B cell (primary cell): ENCODE data around the gene MAMDC4. TPM values are rescaled to one million over a fixed set of nuclear protein-coding genes. Genes with fewer than 3 reads are reported as not detected.

Experiments
- ATAC-seq: fragments of 200-7000 bp; cut with Tn5 transposase; one replicate; pipeline ENCODE4 v1.10.0; 2021; ENCODE audit warnings: low read depth, mild to moderate bottlenecking, moderate number of reproducible peaks, moderate library complexity
- CTCF ChIA-PET: fragments of 350-600 bp; sonication (Branson Sonifier 250); formaldehyde crosslinking; loops from one replicate; lab custom pipeline; 2021; ENCODE audit warnings: antibody characterized with exemption, inconsistent platforms; lab: Charles Lee
- POLR2A ChIA-PET: fragments of 350-600 bp; sonication (Branson Sonifier 250); formaldehyde crosslinking; loops from one replicate; lab custom pipeline; 2021; ENCODE audit warnings: antibody characterized with exemption; lab: Charles Lee
- DNase-seq: peaks from one replicate; pipeline ENCODE4 v3.0.0; 2013
- H2AFZ ChIP-seq: 2 replicates; pipeline ENCODE4 v1.6.1; 2012; ENCODE audit warnings: mild to moderate bottlenecking, low read depth, low read length; ENCODE audit not compliant: insufficient read depth, poor library complexity, severe bottlenecking
- H3K27ac ChIP-seq, 2 donors: 1 replicate in 1 of 2; 2 replicates in 1 of 2; pipeline ENCODE4 v1.5.1; 2012 to 2013; ENCODE audit warnings: low read length in 2 of 2, mild to moderate bottlenecking in 2 of 2, moderate library complexity in 1 of 2
- H3K27me3 ChIP-seq, 4 experiments: fragments of 200-600 bp in 1 of 4; sonication (generic) in 1 of 4; replicated peaks in 1 of 4; 1 replicate in 2 of 4; 2 replicates in 2 of 4; pipeline versions ENCODE4 v1.6.1 to v1.7.0; 2013 to 2016; ENCODE audit warnings: low read length in 3 of 4, mild to moderate bottlenecking in 2 of 4, mixed read lengths in 1 of 4, moderate library complexity in 1 of 4; ENCODE audit not compliant: insufficient read depth in 4 of 4, control insufficient read depth in 3 of 4; ENCODE audit errors: control extremely low read depth in 1 of 4
- H3K36me3 ChIP-seq, 2 experiments: replicated peaks in 1 of 2; 1 replicate in 1 of 2; 2 replicates in 1 of 2; pipeline versions ENCODE4 v1.6.1 to v1.7.1; 2013; ENCODE audit warnings: low read length in 1 of 2; ENCODE audit not compliant: insufficient read depth in 2 of 2, control insufficient read depth in 1 of 2; ENCODE audit errors: control extremely low read depth in 1 of 2, extremely low read depth in 1 of 2
- H3K4me1 ChIP-seq, 2 donors: fragments of 200-600 bp in 1 of 2; sonication (generic) in 1 of 2; 1 replicate in 1 of 2; 2 replicates in 1 of 2; pipeline versions ENCODE4 v1.5.1 to v1.6.1; 2013 to 2017; ENCODE audit warnings: low read length in 2 of 2; ENCODE audit not compliant: control insufficient read depth in 2 of 2, insufficient read depth in 2 of 2
- H3K4me2 ChIP-seq: replicated peaks from 2 replicates; pipeline ENCODE3; 2012; ENCODE audit warnings: mild to moderate bottlenecking, low read depth, low read length; ENCODE audit not compliant: poor library complexity, severe bottlenecking
- H3K4me3 ChIP-seq, 5 experiments: fragments of 200-600 bp in 1 of 5; sonication (generic) in 1 of 5; 1 replicate in 3 of 5; 2 replicates in 2 of 5; pipeline versions ENCODE4 v1.5.1 to v1.7.0; 2011 to 2016; ENCODE audit warnings: low read length in 4 of 5, mild to moderate bottlenecking in 4 of 5, low read depth in 2 of 5, control low read depth in 1 of 5, moderate library complexity in 1 of 5; ENCODE audit not compliant: insufficient read depth in 1 of 5; ENCODE audit errors: control extremely low read depth in 1 of 5, extremely low read depth in 1 of 5
- H3K79me2 ChIP-seq: fragments of 200-600 bp; sonication (generic); one replicate; pipeline ENCODE4 v1.6.0; 2016; ENCODE audit warnings: low read length; ENCODE audit not compliant: control insufficient read depth, insufficient read depth
- H3K9ac ChIP-seq: fragments of 200-600 bp; sonication (generic); 2 replicates; pipeline ENCODE4 v1.6.1; 2017; ENCODE audit warnings: mild to moderate bottlenecking, low read length, moderate library complexity
- H3K9me3 ChIP-seq, 3 donors: one replicate each; pipeline versions ENCODE4 v1.6.1 to v1.7.1; 2013; ENCODE audit warnings: low read length in 2 of 3; ENCODE audit not compliant: control insufficient read depth in 2 of 3, insufficient read depth in 1 of 3; ENCODE audit errors: control extremely low read depth in 1 of 3
- H4K20me1 ChIP-seq: 2 replicates; pipeline ENCODE4 v1.6.0; 2012; ENCODE audit warnings: mild to moderate bottlenecking, low read length; ENCODE audit not compliant: insufficient read depth, control insufficient read depth, poor library complexity, severe bottlenecking
- H3K27ac Mint-ChIP-seq: one replicate; pipeline ENCODE4 v1.8.0; 2021; ENCODE audit warnings: mixed read lengths
- H3K27me3 Mint-ChIP-seq: one replicate; pipeline ENCODE4 v1.8.0; 2021; ENCODE audit warnings: mixed read lengths
- H3K4me1 Mint-ChIP-seq: one replicate; pipeline ENCODE4 v1.8.0; 2021; ENCODE audit warnings: mixed read lengths
- H3K4me3 Mint-ChIP-seq: one replicate; pipeline ENCODE4 v1.8.0; 2021; ENCODE audit warnings: mixed read lengths
- H3K9me3 Mint-ChIP-seq: one replicate; pipeline ENCODE4 v1.8.0; 2022; ENCODE audit warnings: mixed read lengths; ENCODE audit not compliant: insufficient read depth
- EZH2 ChIP-seq: IDR thresholded peaks from 2 replicates; pipeline ENCODE4 v1.6.1; 2012; ENCODE audit warnings: borderline replicate concordance, low read depth, mild to moderate bottlenecking, moderate library complexity, low read length; ENCODE audit not compliant: insufficient read depth, poor library complexity, severe bottlenecking
- WGBS: methylation state at CpG from one replicate; pipeline ENCODE4 v1.1.5; 2013; ENCODE audit warnings: missing lambda C conversion rate; ENCODE audit not compliant: insufficient coverage; 5-methylcytosine and 5-hydroxymethylcytosine counted together
- intact Hi-C: fragments of 100-400 bp; cut with micrococcal nuclease; formaldehyde crosslinking; loops from one replicate; pipeline ENCODE4 v1.10.0; 2022
- polyA plus RNA-seq: library from polyadenylated mRNA; depleted of rRNA; stranded (reverse); fragments of >200 nt; gene quantifications from 2 replicates; pipeline ENCODE4 v1.2.3, GENCODE V29; 2012
- total RNA-seq, 2 donors: library from RNA; stranded (reverse); fragments of 120-200 nt in 1 of 2; gene quantifications; 1 replicate in 1 of 2; 2 replicates in 1 of 2; pipeline versions ENCODE4 v1.2.3 to v1.2.4, GENCODE V29; 2013 to 2022
- TF ChIP-seq, protein P1 (sequence below): fragments of 200-600 bp; IDR thresholded peaks from one replicate; pipeline ENCODE4 v1.8.0; 2022; ENCODE audit warnings: antibody characterized with exemption, mild to moderate bottlenecking

Gene MAMDC4
- total and polyA plus RNA-seq, 2 donors (not counting 1 experiment from before 2014, with no cell fraction given), result 5.4 to 6.8 TPM

DNA sequence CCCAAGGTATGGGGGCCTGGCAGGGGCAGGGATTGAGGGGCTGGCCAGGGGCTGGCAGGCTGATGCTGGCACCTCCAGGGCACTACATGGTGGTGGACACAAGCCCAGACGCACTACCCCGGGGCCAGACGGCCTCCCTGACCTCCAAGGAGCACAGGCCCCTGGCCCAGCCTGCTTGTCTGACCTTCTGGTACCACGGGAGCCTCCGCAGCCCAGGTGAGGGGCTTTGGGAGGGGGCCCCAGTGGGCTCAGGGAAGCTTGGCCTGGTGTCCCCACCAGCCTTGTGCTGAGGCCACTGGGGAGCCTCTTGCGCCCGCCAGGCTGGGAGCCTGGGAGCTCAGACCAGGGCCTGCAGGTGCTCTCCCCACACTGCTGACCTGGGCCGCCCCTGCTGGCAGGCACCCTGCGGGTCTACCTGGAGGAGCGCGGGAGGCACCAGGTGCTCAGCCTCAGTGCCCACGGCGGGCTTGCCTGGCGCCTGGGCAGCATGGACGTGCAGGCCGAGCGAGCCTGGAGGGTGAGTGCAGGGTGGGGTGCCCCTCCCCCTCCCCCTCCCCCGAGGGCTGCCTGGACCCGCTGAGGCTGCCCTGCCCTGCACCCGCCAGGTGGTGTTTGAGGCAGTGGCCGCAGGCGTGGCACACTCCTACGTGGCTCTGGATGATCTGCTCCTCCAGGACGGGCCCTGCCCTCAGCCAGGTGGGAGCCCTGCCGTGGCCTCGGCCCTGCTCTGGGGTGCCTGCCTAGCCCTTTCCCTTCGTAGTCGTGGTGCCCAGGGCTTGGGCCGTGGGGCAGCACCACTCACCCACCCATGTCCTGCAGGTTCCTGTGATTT lies 5.7 kb downstream of the MAMDC4 start:
- DNase-seq (peak; percentile 14), ATAC-seq (no peak)
- Mint-ChIP-seq H3K9me3 (no peaks in the 10 kb centered on the region), H3K4me3 (no peak overlapping the region), H3K4me1 (peaks cover 4% of the 10 kb centered on the region), H3K27me3 (no peaks in the 10 kb centered on the region), H3K27ac (no peak overlapping the region)
- H3K4me2 ChIP-seq, result no peak overlapping the region
- peaks cover 0 to 5% of the 10 kb centered on the region in 2 donors for H3K4me1 ChIP-seq
- peaks cover 0 to 22% of the 10 kb centered on the region in 2 experiments for H3K36me3 ChIP-seq
- no peak overlapping the region for H3K4me3 ChIP-seq
- intact Hi-C loops, result no loop called here
- no peak overlapping the region for H2AFZ ChIP-seq
- 93% methylated on average over 16 of the region's 29 CpGs for WGBS
- no peak for TF ChIP-seq EZH2
- TF ChIP-seq, protein P1, sequence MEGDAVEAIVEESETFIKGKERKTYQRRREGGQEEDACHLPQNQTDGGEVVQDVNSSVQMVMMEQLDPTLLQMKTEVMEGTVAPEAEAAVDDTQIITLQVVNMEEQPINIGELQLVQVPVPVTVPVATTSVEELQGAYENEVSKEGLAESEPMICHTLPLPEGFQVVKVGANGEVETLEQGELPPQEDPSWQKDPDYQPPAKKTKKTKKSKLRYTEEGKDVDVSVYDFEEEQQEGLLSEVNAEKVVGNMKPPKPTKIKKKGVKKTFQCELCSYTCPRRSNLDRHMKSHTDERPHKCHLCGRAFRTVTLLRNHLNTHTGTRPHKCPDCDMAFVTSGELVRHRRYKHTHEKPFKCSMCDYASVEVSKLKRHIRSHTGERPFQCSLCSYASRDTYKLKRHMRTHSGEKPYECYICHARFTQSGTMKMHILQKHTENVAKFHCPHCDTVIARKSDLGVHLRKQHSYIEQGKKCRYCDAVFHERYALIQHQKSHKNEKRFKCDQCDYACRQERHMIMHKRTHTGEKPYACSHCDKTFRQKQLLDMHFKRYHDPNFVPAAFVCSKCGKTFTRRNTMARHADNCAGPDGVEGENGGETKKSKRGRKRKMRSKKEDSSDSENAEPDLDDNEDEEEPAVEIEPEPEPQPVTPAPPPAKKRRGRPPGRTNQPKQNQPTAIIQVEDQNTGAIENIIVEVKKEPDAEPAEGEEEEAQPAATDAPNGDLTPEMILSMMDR, result no peak
- ChIA-PET POLR2A (no interaction called here), CTCF (no interaction called here)
- H4K20me1 ChIP-seq, result peaks cover 11% of the 10 kb centered on the region
- H3K27ac ChIP-seq, result no peak overlapping the region
- no peak overlapping the region for H3K9ac ChIP-seq
- no peaks in the 10 kb centered on the region for H3K79me2 ChIP-seq
- H3K27me3 ChIP-seq, result no peaks in the 10 kb centered on the region
- H3K9me3 ChIP-seq, result no peaks in the 10 kb centered on the region

DNA sequence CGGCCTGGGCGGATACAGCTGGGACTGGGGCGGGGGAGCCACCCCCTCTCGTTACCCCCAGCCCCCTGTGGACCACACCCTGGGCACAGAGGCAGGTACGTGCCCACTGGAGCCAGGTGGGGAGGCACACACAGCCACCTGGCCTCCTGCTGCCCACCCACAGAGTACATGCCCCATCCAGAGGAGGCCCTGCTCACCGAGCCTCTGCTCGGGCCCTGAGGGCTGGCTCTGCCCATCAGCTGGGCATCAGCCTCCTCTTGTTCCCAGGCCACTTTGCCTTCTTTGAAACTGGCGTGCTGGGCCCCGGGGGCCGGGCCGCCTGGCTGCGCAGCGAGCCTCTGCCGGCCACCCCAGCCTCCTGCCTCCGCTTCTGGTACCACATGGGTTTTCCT lies 6.3 kb downstream of the MAMDC4 start:
- Histone ChIP-seq H3K9me3 (no peaks in the 10 kb centered on the region), H3K4me2 (no peak overlapping the region), H3K9ac (no peak overlapping the region), H3K79me2 (peaks cover 6% of the 10 kb centered on the region), H3K27ac (no peak overlapping the region), H3K4me3 (no peak overlapping the region), H3K36me3 (peaks cover 0 to 29% of the 10 kb centered on the region in 2 experiments), H4K20me1 (peaks cover 15% of the 10 kb centered on the region), H2AFZ (no peak overlapping the region), H3K27me3 (no peaks in the 10 kb centered on the region), H3K4me1 (peaks cover 0 to 5% of the 10 kb centered on the region in 2 donors)
- H3K27ac Mint-ChIP-seq, result no peak overlapping the region
- peaks cover 4% of the 10 kb centered on the region for H3K4me1 Mint-ChIP-seq
- TF ChIP-seq, protein P1, result no peak
- no peak for TF ChIP-seq EZH2
- intact Hi-C loops, result no loop called here
- CTCF ChIA-PET, result no interaction called here
- no peaks in the 10 kb centered on the region for H3K27me3 Mint-ChIP-seq
- no peak for DNase-seq
- 94% methylated on average over 15 of the region's 15 CpGs for WGBS
- ATAC-seq, result no peak
- POLR2A ChIA-PET, result no interaction called here
- no peaks in the 10 kb centered on the region for H3K9me3 Mint-ChIP-seq
- H3K4me3 Mint-ChIP-seq, result no peak overlapping the region
